HepG2 (cell line): Measurements from ENCODE around the gene UQCC5. TPM values are rescaled to one million over a fixed set of nuclear protein-coding genes. Genes with fewer than 3 reads are reported as not detected.

Experiments
- ATAC-seq: fragments of 200-7000 bp; cut with Tn5 transposase; 3 replicates; pipeline ENCODE4 v1.9.1; 2020; ENCODE audit warnings: mild to moderate bottlenecking, moderate library complexity
- BruUV-seq: library from RNA; stranded (reverse); fragments of 400-500 nt; replicated peaks from 2 replicates; lab custom pipeline; 2021; lab: Mats Ljungman, UMichigan
- CTCF ChIA-PET: fragments of 300-600 bp; formaldehyde crosslinking; extraction: SDS; loops from one replicate; lab custom pipeline; 2021; ENCODE audit warnings: low total read pairs, inconsistent platforms, low intra/inter-chr PET ratio; lab: Yijun Ruan, JAX
- POLR2A ChIA-PET: fragments of 350-600 bp; sonication (Branson Sonifier 250); formaldehyde crosslinking; loops from one replicate; lab custom pipeline; 2020; ENCODE audit warnings: antibody characterized with exemption, inconsistent platforms; lab: Yijun Ruan, JAX
- DNase-seq: peaks from one replicate; pipeline ENCODE4 v3.0.0-alpha.2; 2015; ENCODE audit warnings: low spot score
- FAIRE-seq: peaks from 3 replicates; lab custom pipeline; 2011; peaks lifted over from hg19 to GRCh38; lab: Jason Lieb, UNC
- H2AFZ ChIP-seq: one replicate; pipeline ENCODE4 v1.6.1; 2011; ENCODE audit warnings: low read length, inconsistent platforms
- H3K27ac ChIP-seq: fragments of 300-600 bp; 3 replicates; pipeline ENCODE4 v1.8.0; 2011; ENCODE audit warnings: mixed run types, mild to moderate bottlenecking, mixed read lengths, low read length, inconsistent platforms; ENCODE audit not compliant: insufficient read depth; ENCODE audit errors: extremely low read length
- H3K27me3 ChIP-seq, 2 experiments: fragments of 200-600 bp in 1 of 2; 2 replicates in 1 of 2; 3 replicates in 1 of 2; pipeline versions ENCODE4 v1.6.0 to v1.8.0; 2011; ENCODE audit warnings: low read length in 2 of 2, mild to moderate bottlenecking in 2 of 2, moderate library complexity in 2 of 2, inconsistent platforms in 1 of 2; ENCODE audit not compliant: insufficient read depth in 2 of 2, control insufficient read depth in 1 of 2
- H3K36me3 ChIP-seq, 2 experiments: fragments of 200-600 bp in 1 of 2; replicated peaks in 1 of 2; 2 replicates in 1 of 2; 3 replicates in 1 of 2; pipeline versions ENCODE4 v1.5.1 to v1.8.0; 2011; ENCODE audit warnings: low read length in 2 of 2, inconsistent platforms in 1 of 2; ENCODE audit not compliant: insufficient read depth in 2 of 2, control insufficient read depth in 1 of 2
- H3K4me1 ChIP-seq: 2 replicates; pipeline ENCODE4 v1.5.1; 2012; ENCODE audit warnings: low read length, inconsistent platforms; ENCODE audit not compliant: insufficient read depth
- H3K4me2 ChIP-seq: 2 replicates; pipeline ENCODE4 v1.6.0; 2011; ENCODE audit warnings: low read depth, low read length, inconsistent platforms
- H3K4me3 ChIP-seq, 3 experiments: fragments of 200-600 bp in 1 of 3; sonication (generic), shearing (Covaris generic) in 1 of 3; replicated peaks in 1 of 3; 2 replicates each; pipeline ENCODE4 v1.5.1; 2011 to 2016; ENCODE audit warnings: low read length in 3 of 3, inconsistent platforms in 2 of 3, low read depth in 2 of 3, mild to moderate bottlenecking in 2 of 3, control low read depth in 1 of 3, mixed read lengths in 1 of 3; ENCODE audit not compliant: insufficient read depth in 1 of 3
- H3K79me2 ChIP-seq: one replicate; pipeline ENCODE4 v1.6.1; 2011; ENCODE audit warnings: low read length, inconsistent platforms; ENCODE audit not compliant: insufficient read depth
- H3K9ac ChIP-seq: 2 replicates; pipeline ENCODE4 v1.6.0; 2011; ENCODE audit warnings: mild to moderate bottlenecking, low read depth, low read length, inconsistent platforms; ENCODE audit not compliant: insufficient read depth
- H3K9me3 ChIP-seq: 2 replicates; pipeline ENCODE4 v1.5.1; 2012; ENCODE audit warnings: mild to moderate bottlenecking, low read length
- H4K20me1 ChIP-seq: 2 replicates; pipeline ENCODE4 v1.6.0; 2011; ENCODE audit warnings: inconsistent platforms, mild to moderate bottlenecking, low read length, moderate library complexity; ENCODE audit not compliant: insufficient read depth
- TBP ChIP-seq: sonication (generic); formaldehyde crosslinking; IDR thresholded peaks from 2 replicates; pipeline ENCODE4 v1.5.0; 2020; ENCODE audit warnings: missing genetic modification reagents
- ZMYM2 ChIP-seq: sonication (generic); formaldehyde crosslinking; IDR thresholded peaks from 2 replicates; pipeline ENCODE4 v1.8.0; 2022; ENCODE audit warnings: mild to moderate bottlenecking, missing genetic modification reagents
- ZNF251 ChIP-seq: sonication (generic); formaldehyde crosslinking; IDR thresholded peaks from 2 replicates; pipeline ENCODE4 v1.9.0; 2021; ENCODE audit warnings: mild to moderate bottlenecking, missing genetic modification reagents
- ZNF329 ChIP-seq: sonication (generic); formaldehyde crosslinking; IDR thresholded peaks from 2 replicates; pipeline ENCODE4 v1.9.0; 2021; ENCODE audit warnings: low read depth, mild to moderate bottlenecking, missing genetic modification reagents
- WGBS: methylation state at CpG from one replicate; pipeline ENCODE4 v1.1.6; 2017; ENCODE audit warnings: low lambda C conversion rate; 5-methylcytosine and 5-hydroxymethylcytosine counted together
- in situ Hi-C: cut with HindIII; loops from 2 replicates; pipeline ENCODE4 v1.10.0; 2017; ENCODE audit warnings: low pct_unique_long_range_greater_than_20kb; ENCODE audit not compliant: extremely low pct_ligation_motif_present
- intact Hi-C: fragments of 100-400 bp; cut with micrococcal nuclease; formaldehyde crosslinking; loops from one replicate; pipeline ENCODE4 v1.10.0; 2022; ENCODE audit not compliant: unreplicated experiment
- polyA plus RNA-seq, 8 experiments: library from polyadenylated mRNA; depleted of rRNA in 3 of 8; stranded (reverse) in 7 of 8; unstranded in 1 of 8; fragments of >200 nt; fragmentation: Illumina TruSeq in 4 of 8; extraction: Trizol in 4 of 8; gene quantifications; 2 replicates each; pipeline versions ENCODE4 v1.2.1 to v1.2.3, GENCODE V29; 2011 to 2016; ENCODE audit warnings: low read depth in 4 of 8, missing spikeins in 1 of 8, mixed read lengths in 1 of 8; ENCODE audit not compliant: insufficient read depth in 1 of 8
- total RNA-seq, 5 experiments: library from RNA; depleted of rRNA; stranded (reverse); fragments of >200 nt; fragmentation: Illumina TruSeq; extraction: Trizol; gene quantifications; 2 replicates each; pipeline ENCODE4 v1.2.3, GENCODE V29; 2016; ENCODE audit warnings: low read depth in 1 of 5
- TF ChIP-seq, protein P1 (sequence below): sonication (generic); formaldehyde crosslinking; IDR thresholded peaks from 2 replicates; pipeline ENCODE4 v1.5.0; 2020; ENCODE audit warnings: missing genetic modification reagents
- TF ChIP-seq, protein P2 (sequence below): sonication (generic); formaldehyde crosslinking; IDR thresholded peaks from 2 replicates; pipeline ENCODE4 v1.4.0; 2020; ENCODE audit warnings: missing genetic modification reagents
- TF ChIP-seq, protein P3 (sequence below): sonication (generic); formaldehyde crosslinking; IDR thresholded peaks from 2 replicates; pipeline ENCODE4 v1.4.0; 2020; ENCODE audit warnings: missing genetic modification reagents, borderline replicate concordance

Gene UQCC5
- total and polyA plus RNA-seq, 2 of the 13 experiments (the other 11 are each of a cell fraction or from before 2014, with no cell fraction given), result 15.4 to 29.5 TPM

DNA sequence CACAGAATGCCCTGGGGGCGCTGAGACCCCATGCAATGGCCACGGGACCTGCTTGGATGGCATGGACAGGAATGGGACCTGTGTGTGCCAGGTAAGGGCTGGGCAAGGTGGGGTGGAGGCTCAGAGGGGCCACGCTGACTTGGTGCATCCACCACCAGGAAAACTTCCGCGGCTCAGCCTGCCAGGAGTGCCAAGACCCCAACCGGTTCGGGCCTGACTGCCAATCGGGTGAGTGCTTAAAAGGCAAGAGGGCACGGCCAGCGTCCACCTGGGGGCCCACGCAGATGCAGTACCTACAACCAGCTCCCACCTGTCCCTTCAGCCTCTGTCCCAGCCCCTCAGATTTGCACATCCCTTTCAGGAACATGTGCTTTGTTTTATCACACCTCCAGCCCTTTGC lies 34.4 kb upstream of the UQCC5 start:
- H3K36me3 ChIP-seq, result no peaks in the 10 kb centered on the region
- no peak overlapping the region for H3K27ac ChIP-seq
- peaks cover 12% of the 10 kb centered on the region for H3K4me1 ChIP-seq
- ChIA-PET POLR2A (no interaction called here), CTCF (no interaction called here)
- no peak overlapping the region for H3K4me3 ChIP-seq
- 33% methylated on average over 1 of the region's 11 CpGs for WGBS
- intact Hi-C loops (no loop called here), in situ Hi-C loops (no loop called here)
- H3K9ac ChIP-seq, result no peak overlapping the region
- no TSS peak for BruUV-seq
- H3K27me3 ChIP-seq, result peaks cover 15 to 66% of the 10 kb centered on the region in 2 experiments; a peak in 4 of 5 replicates
- H3K9me3 ChIP-seq, result no peaks in the 10 kb centered on the region
- no peaks in the 10 kb centered on the region for H3K79me2 ChIP-seq
- no peaks in the 10 kb centered on the region for H4K20me1 ChIP-seq
- DNase-seq, result no peak
- no peak for FAIRE-seq
- ATAC-seq, result no peak
- no peak overlapping the region for H3K4me2 ChIP-seq
- TF ChIP-seq ZMYM2 (CRISPR knock-in tag), result no peak
- no peak for TF ChIP-seq ZNF251 (CRISPR knock-in tag)
- no peak overlapping the region for H2AFZ ChIP-seq

DNA sequence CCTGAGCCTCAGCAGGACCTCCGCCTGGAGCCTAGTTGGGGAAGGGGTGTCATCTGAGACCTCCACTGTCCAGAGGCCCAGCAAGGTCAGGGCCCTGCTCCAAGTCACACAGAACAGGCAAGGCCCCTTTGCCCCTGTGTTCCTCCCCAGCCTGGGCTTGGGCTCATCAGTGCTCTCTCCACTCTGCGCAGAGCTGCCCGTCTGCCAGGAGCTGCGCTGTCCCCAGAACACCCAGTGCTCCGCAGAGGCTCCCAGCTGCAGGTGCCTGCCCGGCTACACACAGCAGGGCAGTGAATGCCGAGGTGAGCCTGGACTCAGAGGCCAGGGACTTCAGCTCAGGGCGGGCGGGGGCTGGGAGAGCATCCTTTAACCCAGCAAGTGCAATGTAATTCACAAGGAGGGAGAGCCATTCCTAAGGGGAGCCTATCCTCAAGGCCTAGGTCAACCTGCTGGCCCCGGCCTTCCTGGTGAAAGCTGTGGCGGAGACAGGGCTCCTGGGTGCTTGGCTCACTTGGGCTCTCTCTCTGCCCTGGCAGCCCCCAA lies 33.5 kb upstream of the UQCC5 start:
- no peak for TF ChIP-seq ZNF329 (CRISPR knock-in tag)
- TF ChIP-seq, protein P1, sequence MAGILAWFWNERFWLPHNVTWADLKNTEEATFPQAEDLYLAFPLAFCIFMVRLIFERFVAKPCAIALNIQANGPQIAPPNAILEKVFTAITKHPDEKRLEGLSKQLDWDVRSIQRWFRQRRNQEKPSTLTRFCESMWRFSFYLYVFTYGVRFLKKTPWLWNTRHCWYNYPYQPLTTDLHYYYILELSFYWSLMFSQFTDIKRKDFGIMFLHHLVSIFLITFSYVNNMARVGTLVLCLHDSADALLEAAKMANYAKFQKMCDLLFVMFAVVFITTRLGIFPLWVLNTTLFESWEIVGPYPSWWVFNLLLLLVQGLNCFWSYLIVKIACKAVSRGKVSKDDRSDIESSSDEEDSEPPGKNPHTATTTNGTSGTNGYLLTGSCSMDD (CRISPR knock-in tag), result no peak
- TF ChIP-seq, protein P2, sequence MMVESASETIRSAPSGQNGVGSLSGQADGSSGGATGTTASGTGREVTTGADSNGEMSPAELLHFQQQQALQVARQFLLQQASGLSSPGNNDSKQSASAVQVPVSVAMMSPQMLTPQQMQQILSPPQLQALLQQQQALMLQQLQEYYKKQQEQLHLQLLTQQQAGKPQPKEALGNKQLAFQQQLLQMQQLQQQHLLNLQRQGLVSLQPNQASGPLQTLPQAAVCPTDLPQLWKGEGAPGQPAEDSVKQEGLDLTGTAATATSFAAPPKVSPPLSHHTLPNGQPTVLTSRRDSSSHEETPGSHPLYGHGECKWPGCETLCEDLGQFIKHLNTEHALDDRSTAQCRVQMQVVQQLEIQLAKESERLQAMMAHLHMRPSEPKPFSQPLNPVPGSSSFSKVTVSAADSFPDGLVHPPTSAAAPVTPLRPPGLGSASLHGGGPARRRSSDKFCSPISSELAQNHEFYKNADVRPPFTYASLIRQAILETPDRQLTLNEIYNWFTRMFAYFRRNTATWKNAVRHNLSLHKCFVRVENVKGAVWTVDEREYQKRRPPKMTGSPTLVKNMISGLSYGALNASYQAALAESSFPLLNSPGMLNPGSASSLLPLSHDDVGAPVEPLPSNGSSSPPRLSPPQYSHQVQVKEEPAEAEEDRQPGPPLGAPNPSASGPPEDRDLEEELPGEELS, result no peak
- no peak for TF ChIP-seq TBP (CRISPR knock-in tag)
- TF ChIP-seq, protein P3, sequence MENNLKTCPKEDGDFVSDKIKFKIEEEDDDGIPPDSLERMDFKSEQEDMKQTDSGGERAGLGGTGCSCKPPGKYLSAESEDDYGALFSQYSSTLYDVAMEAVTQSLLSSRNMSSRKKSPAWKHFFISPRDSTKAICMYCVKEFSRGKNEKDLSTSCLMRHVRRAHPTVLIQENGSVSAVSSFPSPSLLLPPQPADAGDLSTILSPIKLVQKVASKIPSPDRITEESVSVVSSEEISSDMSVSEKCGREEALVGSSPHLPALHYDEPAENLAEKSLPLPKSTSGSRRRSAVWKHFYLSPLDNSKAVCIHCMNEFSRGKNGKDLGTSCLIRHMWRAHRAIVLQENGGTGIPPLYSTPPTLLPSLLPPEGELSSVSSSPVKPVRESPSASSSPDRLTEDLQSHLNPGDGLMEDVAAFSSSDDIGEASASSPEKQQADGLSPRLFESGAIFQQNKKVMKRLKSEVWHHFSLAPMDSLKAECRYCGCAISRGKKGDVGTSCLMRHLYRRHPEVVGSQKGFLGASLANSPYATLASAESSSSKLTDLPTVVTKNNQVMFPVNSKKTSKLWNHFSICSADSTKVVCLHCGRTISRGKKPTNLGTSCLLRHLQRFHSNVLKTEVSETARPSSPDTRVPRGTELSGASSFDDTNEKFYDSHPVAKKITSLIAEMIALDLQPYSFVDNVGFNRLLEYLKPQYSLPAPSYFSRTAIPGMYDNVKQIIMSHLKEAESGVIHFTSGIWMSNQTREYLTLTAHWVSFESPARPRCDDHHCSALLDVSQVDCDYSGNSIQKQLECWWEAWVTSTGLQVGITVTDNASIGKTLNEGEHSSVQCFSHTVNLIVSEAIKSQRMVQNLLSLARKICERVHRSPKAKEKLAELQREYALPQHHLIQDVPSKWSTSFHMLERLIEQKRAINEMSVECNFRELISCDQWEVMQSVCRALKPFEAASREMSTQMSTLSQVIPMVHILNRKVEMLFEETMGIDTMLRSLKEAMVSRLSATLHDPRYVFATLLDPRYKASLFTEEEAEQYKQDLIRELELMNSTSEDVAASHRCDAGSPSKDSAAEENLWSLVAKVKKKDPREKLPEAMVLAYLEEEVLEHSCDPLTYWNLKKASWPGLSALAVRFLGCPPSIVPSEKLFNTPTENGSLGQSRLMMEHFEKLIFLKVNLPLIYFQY, result no peak
- Histone ChIP-seq H3K79me2 (no peaks in the 10 kb centered on the region), H3K36me3 (no peaks in the 10 kb centered on the region), H3K4me1 (peaks cover 19% of the 10 kb centered on the region), H3K4me3 (no peak overlapping the region), H3K9ac (no peak overlapping the region), H4K20me1 (no peaks in the 10 kb centered on the region), H3K27me3 (peaks cover 15 to 61% of the 10 kb centered on the region in 2 experiments; a peak in 4 of 5 replicates), H3K27ac (no peak overlapping the region), H2AFZ (no peak overlapping the region), H3K9me3 (no peaks in the 10 kb centered on the region), H3K4me2 (no peak overlapping the region)
- ChIA-PET CTCF (no interaction called here), POLR2A (no interaction called here)
- no peak for FAIRE-seq
- ATAC-seq, result peak; percentile 8; the same call in 2 of the 3 replicates
- no TSS peak for BruUV-seq
- intact Hi-C loops, result no loop called here
- DNase-seq, result no peak
- in situ Hi-C loops, result no loop called here
- 20% methylated on average over 1 of the region's 11 CpGs for WGBS
